ENCODE results near the gene SRGAP3. TPM values are rescaled to one million over a fixed set of nuclear protein-coding genes. Genes with fewer than 3 reads are reported as not detected.

The SRGAP3 gene
- total and polyA plus RNA-seq, 2 experiments from 2014 or later: 0.89 to 1.7 TPM

DNA sequence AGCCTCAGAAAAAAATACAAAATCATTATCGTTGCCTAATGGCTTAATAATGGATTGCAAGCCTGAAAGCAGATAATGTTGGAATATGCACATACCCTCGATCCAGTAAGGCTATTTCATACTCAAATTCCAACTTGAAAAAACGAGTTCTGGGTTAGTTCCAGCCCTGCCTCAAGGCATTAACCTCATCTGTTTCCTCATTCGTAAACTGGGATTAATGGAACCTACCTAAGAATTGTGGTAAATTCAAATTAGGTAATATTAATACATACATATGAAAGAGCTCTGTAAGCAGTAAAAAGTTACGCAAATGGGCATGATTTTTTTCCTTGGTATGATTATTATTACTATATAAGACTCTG is 107.5 kb downstream of the SRGAP3 start:
- Histone ChIP-seq H3K4me3 (no peak overlapping the region), H3K36me3 (ENCODE audit: low read depth) (no peaks in the 10 kb centered on the region), H3K79me2 (ENCODE audit: insufficient read depth) (no peaks in the 10 kb centered on the region), H3K9me3 (ENCODE audit: low read depth) (no peaks in the 10 kb centered on the region), H3K27ac (no peak overlapping the region), H2AFZ (no peak overlapping the region), H3F3A (ENCODE audit: insufficient read depth) (no peaks in the 10 kb centered on the region), H3K9me2 (ENCODE audit: insufficient read depth) (no peaks in the 10 kb centered on the region), H3K27me3 (replicated peaks; ENCODE audit: insufficient read depth) (peaks cover 3% of the 10 kb centered on the region; the same call in 1 of the 2 replicates), H3K4me1 (ENCODE audit: insufficient read depth) (no peaks in the 10 kb centered on the region), H4K20me1 (ENCODE audit: insufficient read depth) (no peaks in the 10 kb centered on the region), H3K9ac (no peak overlapping the region), H3K4me2 (ENCODE audit: unreplicated experiment) (no peak overlapping the region)
- in situ Hi-C loops (cut with MboI): no loop called here
- no peak for TF ChIP-seq EZH2phosphoT487 (IDR thresholded peaks at IDR 0.05; ENCODE audit: insufficient read depth, low read depth)
- TF ChIP-seq EZH2 (IDR thresholded peaks at IDR 0.05; ENCODE audit: insufficient read depth, poor library complexity, severe bottlenecking): no peak
- 16 to 19% methylated on average over 5 of the region's 5 CpGs for WGBS, 2 experiments (ENCODE audit: low coverage in 1 of 2, low lambda C conversion rate in 2 of 2, missing lambda C conversion rate in 2 of 2)
- no peak for DNase-seq

DNA sequence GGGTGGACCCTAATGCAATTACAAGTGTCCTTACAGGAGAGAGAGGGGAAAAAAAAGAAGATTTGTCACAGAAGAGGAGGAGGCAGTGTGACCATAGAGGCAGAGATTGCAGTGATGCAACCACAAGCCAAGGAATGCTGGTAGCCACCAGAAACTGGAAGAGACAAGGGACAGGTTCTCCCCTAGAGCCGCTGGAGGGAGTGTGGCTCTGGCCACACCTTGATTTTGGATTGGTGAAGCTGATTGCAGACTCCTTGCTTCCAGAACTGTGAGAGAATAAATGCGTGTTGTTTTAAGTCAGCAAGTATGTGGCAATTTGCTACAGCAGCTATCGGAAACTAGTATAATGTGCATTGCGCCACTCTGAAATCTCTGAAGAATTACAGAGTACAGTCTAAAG is 110.1 kb downstream of the SRGAP3 start:
- WGBS, 2 experiments (ENCODE audit: low coverage in 1 of 2, low lambda C conversion rate in 2 of 2, missing lambda C conversion rate in 2 of 2): 76 to 82% methylated on average over 4 of the region's 4 CpGs

DNA sequence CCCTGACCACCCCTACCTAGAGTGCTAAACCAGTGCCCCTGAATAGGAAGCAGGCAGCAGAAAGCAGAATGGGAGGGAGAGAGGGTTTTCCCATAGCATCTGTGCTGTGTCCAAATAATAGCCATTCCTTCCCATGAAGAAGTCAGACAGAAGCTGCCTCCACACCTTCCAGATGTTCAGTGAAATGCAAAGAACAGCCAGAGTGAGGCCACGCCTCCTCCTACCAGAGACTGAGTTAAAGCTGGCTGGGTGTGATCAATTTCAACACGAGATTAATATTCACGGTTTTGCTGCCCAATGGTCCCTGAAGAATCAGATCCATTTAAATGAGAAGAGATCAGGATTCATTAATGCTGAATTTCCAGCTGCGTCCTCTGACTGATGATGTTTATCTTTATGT is 111.8 kb downstream of the SRGAP3 start:
- no peak overlapping the region for H2AFZ ChIP-seq
- H3K4me1 ChIP-seq (ENCODE audit: insufficient read depth): no peaks in the 10 kb centered on the region
- H3K4me2 ChIP-seq (ENCODE audit: unreplicated experiment): no peak overlapping the region
- H3K27ac ChIP-seq: no peak overlapping the region
- no peaks in the 10 kb centered on the region for H3K9me3 ChIP-seq (ENCODE audit: low read depth)
- in situ Hi-C loops (cut with MboI): no loop called here
- DNase-seq: no peak
- no peaks in the 10 kb centered on the region for H3F3A ChIP-seq (ENCODE audit: insufficient read depth)
- no peaks in the 10 kb centered on the region for H3K9me2 ChIP-seq (ENCODE audit: insufficient read depth)
- H3K9ac ChIP-seq: no peak overlapping the region
- H3K79me2 ChIP-seq (ENCODE audit: insufficient read depth): no peaks in the 10 kb centered on the region
- TF ChIP-seq EZH2phosphoT487 (IDR thresholded peaks at IDR 0.05; ENCODE audit: insufficient read depth, low read depth): no peak
- TF ChIP-seq EZH2 (IDR thresholded peaks at IDR 0.05; ENCODE audit: insufficient read depth, poor library complexity, severe bottlenecking): no peak
- 72 to 81% methylated on average over 4 of the region's 4 CpGs for WGBS, 2 experiments (ENCODE audit: low coverage in 1 of 2, low lambda C conversion rate in 2 of 2, missing lambda C conversion rate in 2 of 2)
- H3K4me3 ChIP-seq: no peak overlapping the region
- H3K27me3 ChIP-seq (replicated peaks; ENCODE audit: insufficient read depth): peaks cover 9% of the 10 kb centered on the region; the same call in 1 of the 2 replicates
- no peaks in the 10 kb centered on the region for H4K20me1 ChIP-seq (ENCODE audit: insufficient read depth)
- H3K36me3 ChIP-seq (ENCODE audit: low read depth): no peaks in the 10 kb centered on the region

More for the DNA sequence above, 110.1 kb downstream of the SRGAP3 start:
- H3K4me2 ChIP-seq (ENCODE audit: unreplicated experiment): no peak overlapping the region
- no peaks in the 10 kb centered on the region for H3K4me1 ChIP-seq (ENCODE audit: insufficient read depth)
- no peaks in the 10 kb centered on the region for H3K9me2 ChIP-seq (ENCODE audit: insufficient read depth)
- H3K36me3 ChIP-seq (ENCODE audit: low read depth): no peaks in the 10 kb centered on the region
- H3K9me3 ChIP-seq (ENCODE audit: low read depth): no peaks in the 10 kb centered on the region
- TF ChIP-seq EZH2phosphoT487 (IDR thresholded peaks at IDR 0.05; ENCODE audit: insufficient read depth, low read depth) (no peak), EZH2 (IDR thresholded peaks at IDR 0.05; ENCODE audit: insufficient read depth, poor library complexity, severe bottlenecking) (no peak)
- H4K20me1 ChIP-seq (ENCODE audit: insufficient read depth): no peaks in the 10 kb centered on the region
- H3K4me3 ChIP-seq: no peak overlapping the region
- H3F3A ChIP-seq (ENCODE audit: insufficient read depth): no peaks in the 10 kb centered on the region
- no peak for DNase-seq
- no peaks in the 10 kb centered on the region for H3K79me2 ChIP-seq (ENCODE audit: insufficient read depth)
- no peak overlapping the region for H2AFZ ChIP-seq
- no peak overlapping the region for H3K27ac ChIP-seq
- no peak overlapping the region for H3K9ac ChIP-seq
- H3K27me3 ChIP-seq (replicated peaks; ENCODE audit: insufficient read depth): peaks cover 9% of the 10 kb centered on the region; the same call in 1 of the 2 replicates
- in situ Hi-C loops (cut with MboI): no loop called here

DNA sequence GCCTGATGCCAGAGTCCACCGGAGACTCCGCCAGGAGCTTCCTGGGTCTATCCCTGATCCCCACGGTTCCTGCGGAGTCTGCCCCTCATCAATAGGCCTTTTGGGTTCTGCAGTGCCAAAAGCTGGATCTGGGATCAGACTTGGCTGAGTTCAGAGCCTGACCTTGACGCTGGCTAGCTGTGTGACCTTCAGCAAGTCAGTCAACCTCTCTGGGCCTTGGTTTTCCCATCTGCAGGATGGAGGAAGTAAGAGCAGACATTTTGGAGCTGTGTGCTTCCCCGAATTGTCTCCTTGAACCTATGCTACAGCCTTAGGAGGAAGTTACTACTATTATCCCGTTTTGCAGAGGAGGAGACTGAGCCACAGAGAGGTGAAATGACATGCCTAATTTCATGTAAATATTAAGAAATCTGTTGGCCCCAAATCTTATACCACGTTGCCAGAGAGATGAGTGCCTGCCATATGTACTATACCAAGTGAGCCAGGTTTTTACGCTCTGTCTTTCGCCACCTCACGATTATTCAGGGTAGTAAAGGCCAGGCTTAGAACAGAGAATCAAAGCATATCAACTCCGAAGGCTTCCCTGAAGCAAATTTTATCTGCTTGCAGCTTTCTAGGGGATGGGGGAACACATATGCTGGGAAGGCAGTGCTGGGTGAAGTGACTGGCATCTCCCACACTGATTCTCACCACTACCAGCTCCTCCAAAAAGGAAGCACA is 112.5 kb downstream of the SRGAP3 start:
- WGBS, 2 experiments (ENCODE audit: low coverage in 1 of 2, low lambda C conversion rate in 2 of 2, missing lambda C conversion rate in 2 of 2): 81 to 86% methylated on average over 12 of the region's 12 CpGs
- Histone ChIP-seq H3K4me2 (ENCODE audit: unreplicated experiment) (no peak overlapping the region), H3K4me1 (ENCODE audit: insufficient read depth) (no peaks in the 10 kb centered on the region), H4K20me1 (ENCODE audit: insufficient read depth) (no peaks in the 10 kb centered on the region), H3K79me2 (ENCODE audit: insufficient read depth) (no peaks in the 10 kb centered on the region), H3K9me3 (ENCODE audit: low read depth) (no peaks in the 10 kb centered on the region), H3K27ac (no peak overlapping the region), H3K4me3 (no peak overlapping the region), H2AFZ (no peak overlapping the region), H3F3A (ENCODE audit: insufficient read depth) (no peaks in the 10 kb centered on the region), H3K27me3 (replicated peaks; ENCODE audit: insufficient read depth) (peaks cover 9% of the 10 kb centered on the region; the same call in 1 of the 2 replicates), H3K9ac (no peak overlapping the region), H3K9me2 (ENCODE audit: insufficient read depth) (no peaks in the 10 kb centered on the region), H3K36me3 (ENCODE audit: low read depth) (no peaks in the 10 kb centered on the region)
- no peak for DNase-seq
- in situ Hi-C loops (cut with MboI): no loop called here
- TF ChIP-seq EZH2phosphoT487 (IDR thresholded peaks at IDR 0.05; ENCODE audit: insufficient read depth, low read depth): no peak
